H1 (cell line): ENCODE data around the gene SH2B3. TPM values are rescaled to one million over a fixed set of nuclear protein-coding genes. Genes with fewer than 3 reads are reported as not detected.

Experiments used
- ATF2 ChIP-seq: IDR thresholded peaks from 2 replicates; pipeline ENCODE4 v1.6.1; 2012; ENCODE audit warnings: low read length, inconsistent platforms
- EP300 ChIP-seq, 2 experiments: IDR thresholded peaks; 1 replicate in 1 of 2; 2 replicates in 1 of 2; pipeline ENCODE4 v1.6.1; 2011 to 2012; ENCODE audit warnings: low read depth in 2 of 2, low read length in 2 of 2, mild to moderate bottlenecking in 2 of 2, borderline replicate concordance in 1 of 2, inconsistent platforms in 1 of 2, moderate library complexity in 1 of 2
- EZH2 ChIP-seq: fragments of 200-600 bp; sonication (generic); IDR thresholded peaks from 2 replicates; pipeline ENCODE4 v1.7.1; 2012; ENCODE audit warnings: low read depth, mild to moderate bottlenecking, moderate library complexity, low read length, inconsistent platforms; ENCODE audit not compliant: severe bottlenecking
- JUN ChIP-seq: IDR thresholded peaks from 2 replicates; pipeline ENCODE4 v1.6.1; 2011; ENCODE audit warnings: low read depth, mild to moderate bottlenecking, improper control_type of control experiment, low read length
- SP2 ChIP-seq: IDR thresholded peaks from 2 replicates; pipeline ENCODE4 v1.6.1; 2012; ENCODE audit warnings: mild to moderate bottlenecking, low read length, inconsistent platforms
- TBP ChIP-seq: IDR thresholded peaks from 2 replicates; pipeline ENCODE4 v1.6.1; 2011; ENCODE audit warnings: low read depth, low read length, improper control_type of control experiment
- YY1 ChIP-seq: IDR thresholded peaks from 2 replicates; pipeline ENCODE4 v1.6.1; 2011; ENCODE audit warnings: low read depth, mild to moderate bottlenecking, low read length
- polyA plus RNA-seq, 7 experiments: library from polyadenylated mRNA; depleted of rRNA in 3 of 7; stranded (reverse) in 5 of 7; unstranded in 2 of 7; fragments of >200 nt in 5 of 7; fragments of 200-250 nt in 2 of 7; gene quantifications; 1 replicate in 5 of 7; 2 replicates in 1 of 7; 4 replicates in 1 of 7; pipeline versions ENCODE4 v1.2.1 to v1.2.3, GENCODE V29; 2011 to 2013; ENCODE audit warnings: missing spikeins in 2 of 7, mixed read lengths in 2 of 7
- total RNA-seq: library from RNA; stranded (reverse); fragmentation: NEBNext Ultra II Directional; extraction: Animal tissue kit (Norgen Biotek cat#: 25700); gene quantifications from 2 replicates; pipeline ENCODE4 v1.2.1, GENCODE V29; 2021
- TF ChIP-seq, protein P1 (sequence below): fragments of 300-600 bp; sonication (generic); IDR thresholded peaks from 2 replicates; pipeline ENCODE4 v1.7.1; 2012; ENCODE audit warnings: low read length, moderate library complexity, mild to moderate bottlenecking, inconsistent platforms; ENCODE audit not compliant: insufficient replicate concordance

SH2B3 gene
- total and polyA plus RNA-seq, 2 of the 8 experiments (the other 6 are each of a cell fraction or from before 2014, with no cell fraction given), result 20.8 to 34.1 TPM

DNA sequence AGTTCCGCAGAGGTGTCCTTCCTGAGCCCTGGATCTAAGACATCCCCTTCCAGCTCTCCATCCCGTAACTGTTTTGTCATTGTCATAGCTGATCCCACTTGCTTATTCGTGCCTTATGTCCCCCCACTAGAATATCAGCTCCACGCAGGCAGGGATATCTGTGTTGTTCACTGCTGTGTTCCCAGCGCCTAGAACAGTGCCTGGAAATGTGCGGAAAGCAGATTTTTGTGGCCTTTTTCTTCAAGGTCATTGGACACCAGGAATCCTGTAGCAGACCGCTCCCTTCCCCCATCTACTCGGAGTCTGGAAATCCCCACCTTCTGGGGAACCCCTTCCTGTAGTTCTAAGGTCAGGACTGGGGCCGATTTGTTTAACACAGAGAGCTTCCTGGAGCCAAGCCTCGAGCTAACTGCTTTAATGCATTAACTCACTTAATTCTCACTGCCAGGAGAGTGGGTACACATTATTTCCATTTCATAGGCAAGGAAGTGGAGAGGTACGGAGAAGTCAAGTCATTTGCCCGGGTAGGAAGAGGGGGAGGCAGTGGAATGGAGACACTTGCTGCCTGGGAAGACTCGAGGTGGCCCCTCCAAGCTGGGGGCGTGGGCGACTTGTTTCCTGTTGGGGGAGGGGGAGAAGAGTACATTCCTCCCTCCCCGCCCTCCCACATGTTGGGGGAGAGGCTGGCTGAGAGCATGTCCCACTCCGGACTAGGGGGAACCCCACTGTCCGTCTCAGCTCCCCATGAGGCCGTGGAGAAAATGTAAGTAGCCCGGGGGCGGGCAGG, 1.2 kb upstream of the SH2B3 start (continued):
- TF ChIP-seq EP300 (IDR thresholded peaks at IDR 0.05; ENCODE audit: borderline replicate concordance in 1 of 2, low read depth in 2 of 2, low read length in 2 of 2), result peak in 1 of 2 experiments; percentile 32; a peak in 1 of 3 replicates
- no peak for TF ChIP-seq YY1
- no peak for TF ChIP-seq SP2
- no peak for TF ChIP-seq ATF2
- no peak for TF ChIP-seq JUN
- TF ChIP-seq TBP, result peak; percentile 15; the same call in 1 of the 2 replicates
- TF ChIP-seq, protein P1, sequence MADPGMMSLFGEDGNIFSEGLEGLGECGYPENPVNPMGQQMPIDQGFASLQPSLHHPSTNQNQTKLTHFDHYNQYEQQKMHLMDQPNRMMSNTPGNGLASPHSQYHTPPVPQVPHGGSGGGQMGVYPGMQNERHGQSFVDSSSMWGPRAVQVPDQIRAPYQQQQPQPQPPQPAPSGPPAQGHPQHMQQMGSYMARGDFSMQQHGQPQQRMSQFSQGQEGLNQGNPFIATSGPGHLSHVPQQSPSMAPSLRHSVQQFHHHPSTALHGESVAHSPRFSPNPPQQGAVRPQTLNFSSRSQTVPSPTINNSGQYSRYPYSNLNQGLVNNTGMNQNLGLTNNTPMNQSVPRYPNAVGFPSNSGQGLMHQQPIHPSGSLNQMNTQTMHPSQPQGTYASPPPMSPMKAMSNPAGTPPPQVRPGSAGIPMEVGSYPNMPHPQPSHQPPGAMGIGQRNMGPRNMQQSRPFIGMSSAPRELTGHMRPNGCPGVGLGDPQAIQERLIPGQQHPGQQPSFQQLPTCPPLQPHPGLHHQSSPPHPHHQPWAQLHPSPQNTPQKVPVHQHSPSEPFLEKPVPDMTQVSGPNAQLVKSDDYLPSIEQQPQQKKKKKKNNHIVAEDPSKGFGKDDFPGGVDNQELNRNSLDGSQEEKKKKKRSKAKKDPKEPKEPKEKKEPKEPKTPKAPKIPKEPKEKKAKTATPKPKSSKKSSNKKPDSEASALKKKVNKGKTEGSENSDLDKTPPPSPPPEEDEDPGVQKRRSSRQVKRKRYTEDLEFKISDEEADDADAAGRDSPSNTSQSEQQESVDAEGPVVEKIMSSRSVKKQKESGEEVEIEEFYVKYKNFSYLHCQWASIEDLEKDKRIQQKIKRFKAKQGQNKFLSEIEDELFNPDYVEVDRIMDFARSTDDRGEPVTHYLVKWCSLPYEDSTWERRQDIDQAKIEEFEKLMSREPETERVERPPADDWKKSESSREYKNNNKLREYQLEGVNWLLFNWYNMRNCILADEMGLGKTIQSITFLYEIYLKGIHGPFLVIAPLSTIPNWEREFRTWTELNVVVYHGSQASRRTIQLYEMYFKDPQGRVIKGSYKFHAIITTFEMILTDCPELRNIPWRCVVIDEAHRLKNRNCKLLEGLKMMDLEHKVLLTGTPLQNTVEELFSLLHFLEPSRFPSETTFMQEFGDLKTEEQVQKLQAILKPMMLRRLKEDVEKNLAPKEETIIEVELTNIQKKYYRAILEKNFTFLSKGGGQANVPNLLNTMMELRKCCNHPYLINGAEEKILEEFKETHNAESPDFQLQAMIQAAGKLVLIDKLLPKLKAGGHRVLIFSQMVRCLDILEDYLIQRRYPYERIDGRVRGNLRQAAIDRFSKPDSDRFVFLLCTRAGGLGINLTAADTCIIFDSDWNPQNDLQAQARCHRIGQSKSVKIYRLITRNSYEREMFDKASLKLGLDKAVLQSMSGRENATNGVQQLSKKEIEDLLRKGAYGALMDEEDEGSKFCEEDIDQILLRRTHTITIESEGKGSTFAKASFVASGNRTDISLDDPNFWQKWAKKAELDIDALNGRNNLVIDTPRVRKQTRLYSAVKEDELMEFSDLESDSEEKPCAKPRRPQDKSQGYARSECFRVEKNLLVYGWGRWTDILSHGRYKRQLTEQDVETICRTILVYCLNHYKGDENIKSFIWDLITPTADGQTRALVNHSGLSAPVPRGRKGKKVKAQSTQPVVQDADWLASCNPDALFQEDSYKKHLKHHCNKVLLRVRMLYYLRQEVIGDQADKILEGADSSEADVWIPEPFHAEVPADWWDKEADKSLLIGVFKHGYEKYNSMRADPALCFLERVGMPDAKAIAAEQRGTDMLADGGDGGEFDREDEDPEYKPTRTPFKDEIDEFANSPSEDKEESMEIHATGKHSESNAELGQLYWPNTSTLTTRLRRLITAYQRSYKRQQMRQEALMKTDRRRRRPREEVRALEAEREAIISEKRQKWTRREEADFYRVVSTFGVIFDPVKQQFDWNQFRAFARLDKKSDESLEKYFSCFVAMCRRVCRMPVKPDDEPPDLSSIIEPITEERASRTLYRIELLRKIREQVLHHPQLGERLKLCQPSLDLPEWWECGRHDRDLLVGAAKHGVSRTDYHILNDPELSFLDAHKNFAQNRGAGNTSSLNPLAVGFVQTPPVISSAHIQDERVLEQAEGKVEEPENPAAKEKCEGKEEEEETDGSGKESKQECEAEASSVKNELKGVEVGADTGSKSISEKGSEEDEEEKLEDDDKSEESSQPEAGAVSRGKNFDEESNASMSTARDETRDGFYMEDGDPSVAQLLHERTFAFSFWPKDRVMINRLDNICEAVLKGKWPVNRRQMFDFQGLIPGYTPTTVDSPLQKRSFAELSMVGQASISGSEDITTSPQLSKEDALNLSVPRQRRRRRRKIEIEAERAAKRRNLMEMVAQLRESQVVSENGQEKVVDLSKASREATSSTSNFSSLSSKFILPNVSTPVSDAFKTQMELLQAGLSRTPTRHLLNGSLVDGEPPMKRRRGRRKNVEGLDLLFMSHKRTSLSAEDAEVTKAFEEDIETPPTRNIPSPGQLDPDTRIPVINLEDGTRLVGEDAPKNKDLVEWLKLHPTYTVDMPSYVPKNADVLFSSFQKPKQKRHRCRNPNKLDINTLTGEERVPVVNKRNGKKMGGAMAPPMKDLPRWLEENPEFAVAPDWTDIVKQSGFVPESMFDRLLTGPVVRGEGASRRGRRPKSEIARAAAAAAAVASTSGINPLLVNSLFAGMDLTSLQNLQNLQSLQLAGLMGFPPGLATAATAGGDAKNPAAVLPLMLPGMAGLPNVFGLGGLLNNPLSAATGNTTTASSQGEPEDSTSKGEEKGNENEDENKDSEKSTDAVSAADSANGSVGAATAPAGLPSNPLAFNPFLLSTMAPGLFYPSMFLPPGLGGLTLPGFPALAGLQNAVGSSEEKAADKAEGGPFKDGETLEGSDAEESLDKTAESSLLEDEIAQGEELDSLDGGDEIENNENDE, result no peak
- no peak for TF ChIP-seq EZH2
